ENCODE results near the gene PINLYP.

The PINLYP gene

DNA sequence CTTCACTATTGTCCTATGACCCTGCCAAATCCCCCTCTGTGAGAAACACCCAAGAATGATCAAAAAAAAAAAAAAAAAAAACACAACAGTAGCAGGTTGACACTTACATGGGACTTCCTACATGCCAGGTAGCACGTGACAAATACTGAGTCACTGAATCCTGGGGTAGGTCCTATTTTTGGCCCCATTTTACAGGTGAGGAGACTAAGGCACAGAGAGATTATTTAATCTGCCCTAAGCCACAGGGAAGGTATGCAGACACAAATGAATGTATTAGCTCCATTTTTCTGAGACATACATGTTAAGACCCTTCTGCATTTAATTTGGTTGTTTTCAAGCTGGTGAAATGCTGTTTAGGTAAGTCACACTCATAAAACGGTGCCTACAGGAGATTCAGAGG lies 26.9 kb upstream of the PINLYP start:
- no peak for DNase-seq (ENCODE audit: low read depth in 2 of 2)

DNA sequence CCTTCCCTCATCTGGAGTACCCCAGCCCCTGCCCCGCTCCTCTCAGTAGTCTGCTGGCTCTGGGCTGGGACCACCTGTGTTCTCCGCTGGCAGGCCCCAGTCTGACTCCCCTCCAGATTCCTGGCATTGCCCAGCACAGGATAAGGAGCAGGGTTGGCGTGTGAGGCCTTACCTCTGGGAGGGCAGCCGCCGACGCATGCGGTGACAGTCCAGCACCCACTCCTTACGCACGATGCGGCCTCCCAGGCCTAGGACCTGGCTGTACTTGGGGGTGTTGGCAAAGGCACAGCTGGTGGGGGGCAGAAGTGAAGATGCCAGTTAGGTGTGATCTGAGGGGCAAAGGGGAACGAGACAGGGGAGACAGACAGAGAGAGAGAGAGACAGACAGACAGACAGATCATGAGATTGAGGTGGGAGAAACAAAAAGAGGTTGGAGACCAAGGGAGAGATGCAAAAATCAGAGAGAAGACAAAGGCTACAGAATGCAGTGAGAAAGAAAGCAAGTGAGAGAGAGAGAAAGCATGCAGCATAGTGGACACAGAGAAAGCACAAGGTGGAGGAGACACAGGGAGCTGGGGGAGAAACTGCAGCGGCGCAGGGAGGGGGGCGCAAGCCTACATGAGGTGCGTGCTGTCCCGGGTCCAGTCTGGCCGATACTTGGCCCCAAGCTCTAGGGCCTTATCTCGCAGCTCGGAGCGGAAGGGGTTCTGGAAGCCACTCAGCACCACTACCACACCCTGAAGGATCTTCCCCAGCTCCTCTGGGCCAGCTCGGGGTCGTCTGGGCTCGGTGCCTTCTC lies 24.0 kb upstream of the PINLYP start:
- DNase-seq (ENCODE audit: low read depth in 2 of 2), result no peak

DNA sequence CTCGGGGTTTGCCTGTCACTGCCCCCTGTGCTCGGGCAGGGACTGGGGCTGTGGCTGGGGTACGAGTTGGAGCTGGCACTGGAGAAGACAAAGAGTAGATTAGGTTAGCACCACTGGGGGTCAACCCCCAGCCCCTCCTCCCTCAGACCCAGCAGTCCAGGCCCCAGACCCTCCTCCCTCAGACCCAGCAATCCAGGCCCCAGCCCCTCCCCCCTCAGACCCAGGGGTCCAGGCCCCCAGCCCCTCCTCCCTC lies 23.5 kb upstream of the PINLYP start:
- DNase-seq (ENCODE audit: low read depth in 2 of 2), result no peak

DNA sequence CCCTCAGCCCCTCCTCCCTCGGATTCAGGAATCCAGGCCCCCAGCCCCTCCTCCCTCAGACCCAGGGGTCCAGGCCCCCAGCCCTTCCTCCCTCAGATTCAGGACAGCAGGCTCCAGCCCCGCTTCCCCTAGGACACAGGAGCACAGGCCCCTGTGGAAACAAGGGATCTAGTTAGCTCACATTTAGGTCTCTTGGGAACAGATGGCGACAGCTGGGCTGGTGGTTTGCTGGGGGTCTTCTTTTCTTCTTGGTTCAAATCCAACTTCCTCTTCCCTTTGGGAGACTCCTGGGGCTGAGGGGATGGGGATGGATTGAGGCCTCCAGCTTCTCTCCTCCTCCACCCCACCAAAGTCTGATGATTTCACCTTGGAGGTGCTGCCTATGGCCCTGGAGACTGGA lies 23.0 kb upstream of the PINLYP start:
- DNase-seq (ENCODE audit: low read depth in 2 of 2), result no peak

DNA sequence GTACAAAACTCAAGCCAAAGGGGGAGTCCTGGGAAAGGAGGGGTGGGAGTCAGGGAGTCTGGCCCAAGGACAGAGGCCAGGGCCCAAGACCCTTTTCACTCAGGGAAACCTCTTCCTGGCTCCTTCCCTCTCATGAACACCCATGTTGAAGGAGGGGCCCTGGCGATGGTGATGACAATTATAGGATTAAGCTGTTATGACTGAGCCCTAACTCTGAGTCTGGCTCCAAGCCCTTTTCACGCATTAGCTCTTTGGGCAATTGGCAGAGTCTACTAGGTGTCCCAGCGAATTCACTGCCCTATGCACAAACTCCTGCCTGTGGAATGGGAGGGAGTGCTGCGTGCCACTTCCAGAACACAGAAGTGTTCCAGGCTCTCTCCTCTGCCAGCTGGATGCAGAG lies 21.9 kb upstream of the PINLYP start:
- DNase-seq (ENCODE audit: low read depth in 2 of 2), result no peak

DNA sequence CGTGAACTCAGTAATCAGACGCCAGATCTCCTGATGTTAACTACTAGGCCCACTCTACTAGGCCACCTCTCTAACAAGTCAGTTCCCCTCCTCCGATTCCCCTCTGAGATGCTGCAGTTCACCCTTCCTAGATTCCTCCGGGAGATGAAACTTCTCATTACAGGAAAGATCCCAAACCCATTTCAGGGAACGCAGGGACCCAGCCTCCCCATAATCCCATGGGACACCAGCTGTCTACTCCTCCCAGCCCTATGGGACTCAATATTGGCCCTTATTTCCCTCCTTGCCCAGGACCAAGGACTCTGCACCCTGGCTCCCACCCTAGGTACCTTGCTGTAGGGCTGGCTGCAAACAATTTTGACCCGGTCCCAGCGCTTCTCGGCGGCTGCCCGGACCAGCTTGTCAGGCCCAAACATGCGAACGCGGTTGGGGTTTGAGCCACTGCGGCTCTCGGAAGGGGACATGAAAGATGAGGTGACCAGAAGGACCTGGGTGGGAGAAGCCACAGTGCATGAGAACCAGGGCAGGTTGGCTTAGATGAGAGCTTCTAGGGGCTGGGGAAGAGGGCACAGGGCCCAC lies 21.2 kb upstream of the PINLYP start:
- DNase-seq (ENCODE audit: low read depth in 2 of 2), result no peak

DNA sequence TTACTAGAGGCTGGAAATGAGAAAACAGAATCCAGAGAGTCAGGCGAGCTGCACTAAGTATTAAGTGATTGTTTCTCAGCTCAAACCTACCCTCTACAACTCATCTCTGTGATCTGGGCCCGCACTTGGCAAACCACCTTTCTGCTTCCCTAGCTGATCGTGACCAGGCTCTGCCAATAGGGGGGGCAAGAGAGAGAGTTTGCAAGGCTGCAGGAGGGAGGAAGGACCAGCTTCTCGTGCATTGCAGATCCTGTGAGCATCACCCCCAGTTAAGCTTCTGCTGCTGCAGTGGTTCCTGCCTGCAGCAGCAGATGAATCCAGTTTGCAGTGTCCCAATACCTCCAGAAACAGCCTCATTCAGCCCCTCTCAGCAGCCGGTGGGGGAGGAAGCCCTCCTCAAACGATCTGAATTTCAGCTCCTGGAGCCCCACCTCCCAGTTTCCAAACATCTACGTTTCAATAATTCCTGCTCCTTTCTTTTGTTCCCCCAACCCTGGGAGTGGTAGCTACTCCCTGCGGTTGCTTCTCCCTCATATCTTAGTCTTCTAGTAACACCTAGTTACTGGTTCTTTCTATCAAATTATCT lies 20.3 kb upstream of the PINLYP start:
- peak; percentile 61 to 73 for DNase-seq (ENCODE audit: low read depth in 2 of 2)

DNA sequence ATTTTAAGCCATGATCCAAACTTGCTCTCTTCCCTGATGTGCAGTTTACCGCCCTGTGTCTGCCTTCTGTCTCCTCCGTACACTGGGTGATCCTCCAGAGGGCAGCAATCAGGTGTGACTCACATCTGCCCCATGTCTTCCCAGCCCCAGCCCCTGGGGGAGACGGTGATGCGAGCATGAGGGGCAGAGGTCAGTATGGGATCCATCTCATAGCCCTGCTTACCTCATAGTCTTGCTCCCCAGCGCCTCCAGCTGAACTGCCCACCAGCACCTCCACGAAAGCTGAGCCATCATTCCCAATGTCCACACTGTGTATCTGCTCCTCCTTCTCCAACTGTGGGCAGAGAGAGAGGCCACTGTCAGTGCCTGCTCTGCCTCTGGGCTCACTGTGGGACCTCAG lies 14.9 kb upstream of the PINLYP start:
- no peak for DNase-seq (ENCODE audit: low read depth in 2 of 2)

DNA sequence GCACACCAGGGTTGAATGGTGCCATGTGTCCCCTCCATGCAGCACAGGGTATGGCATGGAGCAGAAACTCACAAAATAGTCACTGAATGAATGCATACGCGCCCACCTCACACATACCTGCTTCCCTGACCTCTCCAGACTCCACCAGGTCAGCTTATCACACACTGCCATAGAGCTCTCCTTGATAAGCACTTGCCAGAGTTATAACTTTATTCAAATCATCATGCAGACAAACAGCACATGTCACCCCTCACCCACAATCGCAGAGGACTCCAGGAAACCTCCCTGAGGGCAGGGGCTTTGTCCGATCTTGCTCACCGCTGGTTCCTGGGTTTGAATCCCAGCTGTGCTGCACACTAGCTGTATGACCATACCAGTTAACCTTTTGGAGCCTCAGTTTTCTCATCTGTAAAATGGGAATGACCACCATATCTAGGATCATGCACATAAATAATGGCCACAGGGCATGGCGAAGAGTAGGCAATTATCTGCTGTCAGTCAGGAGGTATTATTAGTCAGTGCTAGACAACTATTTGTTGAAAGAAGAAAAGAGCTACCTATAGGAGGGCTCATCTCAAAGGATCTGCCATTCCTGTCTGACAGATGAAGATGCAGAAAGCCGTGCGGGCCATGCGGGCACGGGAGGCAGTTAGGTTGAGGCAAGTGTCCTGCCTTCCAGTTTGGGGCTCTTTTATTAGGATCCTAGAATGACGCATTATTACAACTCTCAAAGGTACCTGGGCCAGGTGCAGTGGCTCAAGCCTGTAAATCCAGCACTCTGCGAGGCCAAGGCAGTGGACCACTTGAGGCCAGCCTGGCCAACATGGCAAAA lies 14.2 kb upstream of the PINLYP start:
- DNase-seq (ENCODE audit: low read depth in 2 of 2), result no peak

DNA sequence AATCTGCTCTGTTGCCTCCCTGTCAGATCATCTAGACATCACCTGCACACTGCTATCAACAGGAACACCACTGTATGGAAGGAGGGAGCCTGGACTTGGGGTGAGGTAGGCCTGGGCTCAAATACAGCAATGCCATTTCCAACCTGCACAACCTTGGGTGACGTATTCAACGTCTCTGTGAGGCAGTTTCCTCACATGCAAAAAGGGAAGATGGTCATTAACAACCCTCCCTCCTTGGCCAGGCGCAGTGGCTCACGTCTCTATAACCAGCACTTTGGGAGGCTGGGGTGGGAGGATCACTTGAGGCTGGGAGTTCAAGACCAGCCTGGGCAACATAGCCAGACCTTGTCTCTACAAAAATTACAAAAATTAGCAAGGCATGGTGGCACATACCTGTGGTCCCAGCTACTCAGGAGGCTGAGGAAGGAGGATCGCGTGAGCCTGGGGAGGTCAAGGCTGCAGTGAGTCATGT lies 13.3 kb upstream of the PINLYP start:
- DNase-seq (ENCODE audit: low read depth in 2 of 2), result no peak

DNA sequence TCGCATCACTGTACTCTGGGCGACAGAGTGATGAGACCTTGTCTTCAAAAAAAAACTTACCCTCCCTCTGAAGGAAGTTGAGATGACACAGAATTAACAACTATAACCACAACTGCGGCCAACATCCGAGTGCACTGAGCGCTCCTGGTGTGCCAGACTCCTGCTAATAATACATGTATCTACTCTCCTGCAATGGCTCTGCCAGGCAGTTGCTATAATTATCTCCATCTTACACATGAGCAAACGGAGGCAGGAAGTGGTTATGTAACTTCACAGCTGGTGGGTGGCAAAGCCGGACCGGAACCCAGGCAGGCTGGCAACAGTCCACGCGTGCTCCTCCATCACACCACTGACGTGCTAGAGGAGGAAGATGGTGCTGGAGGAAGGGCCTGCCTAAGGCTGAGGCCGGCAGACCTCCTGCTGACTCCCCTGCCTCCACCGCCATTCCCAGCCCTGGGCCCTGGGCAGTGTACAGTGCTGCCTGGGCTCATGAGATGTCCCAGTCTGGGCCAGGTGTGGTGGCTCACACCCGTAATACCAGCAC lies 12.8 kb upstream of the PINLYP start:
- peak; percentile 44 to 46 for DNase-seq (ENCODE audit: low read depth in 2 of 2)

DNA sequence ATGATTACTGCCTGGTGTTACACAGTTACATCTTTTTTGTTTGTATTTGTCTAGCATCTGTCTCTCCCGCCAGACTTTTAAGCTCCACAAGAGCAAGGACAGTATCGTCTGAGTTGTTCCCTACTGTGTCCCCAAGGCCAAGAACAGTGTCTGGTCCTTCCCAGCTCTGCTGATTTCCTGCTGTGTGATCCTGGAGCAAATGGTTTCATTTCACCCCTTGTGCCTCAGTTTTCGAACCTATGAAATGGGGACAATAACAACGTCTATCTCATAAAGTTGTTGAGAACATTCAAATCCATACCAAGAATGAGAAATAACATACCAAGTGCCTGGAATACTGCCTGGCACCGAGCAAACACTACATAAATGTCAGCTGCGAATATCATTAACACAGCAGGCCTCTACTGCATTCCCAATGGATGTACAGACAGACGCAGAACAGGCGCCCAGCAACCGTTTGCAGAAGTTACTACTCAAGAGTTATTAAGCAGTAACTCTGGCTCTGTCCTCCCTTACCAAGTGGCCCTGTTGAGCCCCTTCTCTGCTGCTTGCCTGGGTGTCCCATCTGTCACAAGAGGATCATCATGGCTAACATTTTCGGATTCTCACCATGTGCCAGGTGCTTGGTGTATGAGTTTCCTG lies 11.7 kb upstream of the PINLYP start:
- no peak for DNase-seq (ENCODE audit: low read depth in 2 of 2)

DNA sequence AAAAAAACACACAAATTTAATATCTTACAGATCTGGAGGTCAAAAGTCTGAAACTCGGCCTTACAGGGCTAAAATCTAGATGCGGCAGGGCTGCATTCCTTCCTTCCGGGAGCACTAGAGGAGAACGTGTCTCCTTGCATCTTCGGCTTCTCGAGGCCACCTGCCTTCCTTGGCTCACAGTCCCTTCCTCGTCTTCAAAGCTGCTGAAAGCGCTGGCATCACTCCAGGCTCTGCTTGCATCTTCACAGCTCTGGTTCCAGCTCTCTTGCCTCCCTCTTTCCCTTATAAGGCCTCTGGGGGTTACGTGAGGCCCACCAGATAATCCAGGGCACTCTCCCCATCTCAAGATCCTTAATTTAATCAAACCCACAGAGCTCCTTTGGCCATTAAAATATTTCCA lies 10.8 kb upstream of the PINLYP start:
- DNase-seq (ENCODE audit: low read depth in 2 of 2), result no peak

DNA sequence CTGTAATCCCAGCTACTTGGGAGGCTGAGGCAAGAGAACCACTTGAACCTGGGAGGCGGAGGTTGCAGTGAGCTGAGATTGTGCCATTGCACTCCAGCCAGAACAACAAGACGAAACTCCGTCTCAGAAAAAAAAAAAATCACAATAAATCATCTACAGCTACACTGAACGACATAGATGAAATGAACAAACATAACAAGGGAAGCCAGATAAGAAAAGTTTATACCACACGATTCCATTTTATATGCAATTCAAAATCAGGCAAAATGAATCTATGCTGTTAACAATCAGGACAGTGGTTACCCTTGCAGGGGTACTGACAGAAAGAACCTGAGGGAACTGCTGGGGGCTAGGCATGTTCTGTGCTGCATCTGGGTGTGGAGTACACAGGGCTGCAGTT lies 5.9 kb upstream of the PINLYP start:
- no peak for DNase-seq (ENCODE audit: low read depth in 2 of 2)

DNA sequence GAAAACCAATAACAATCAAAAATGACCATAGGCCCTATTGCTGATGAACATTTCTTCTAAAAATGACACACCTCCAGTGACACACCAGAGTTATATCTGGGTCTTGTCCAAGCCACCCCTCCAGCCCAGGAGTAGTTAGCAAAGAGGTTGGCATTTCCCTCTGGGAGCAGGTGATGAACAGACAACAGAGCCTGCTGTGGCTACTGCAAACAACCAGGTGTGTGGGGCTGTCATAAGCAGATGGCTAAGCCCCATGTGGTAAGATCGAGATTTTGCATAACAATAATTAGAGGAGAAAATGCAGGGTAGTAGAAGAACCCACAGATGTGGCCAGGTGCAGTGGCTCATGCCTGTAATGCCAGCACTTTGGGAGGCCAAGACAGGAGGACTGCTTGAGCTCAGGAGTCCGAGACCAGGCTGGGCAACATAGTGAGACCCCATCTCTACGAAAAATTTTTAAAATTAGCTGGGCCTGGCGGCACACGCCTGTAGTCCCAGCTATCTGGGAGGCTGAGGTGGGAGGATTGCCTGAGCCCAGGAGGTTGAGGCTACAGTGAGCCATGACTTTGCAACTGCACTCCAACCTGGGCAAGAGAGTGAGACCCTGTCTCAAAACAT lies 5.3 kb upstream of the PINLYP start:
- no peak for DNase-seq (ENCODE audit: low read depth in 2 of 2)

DNA sequence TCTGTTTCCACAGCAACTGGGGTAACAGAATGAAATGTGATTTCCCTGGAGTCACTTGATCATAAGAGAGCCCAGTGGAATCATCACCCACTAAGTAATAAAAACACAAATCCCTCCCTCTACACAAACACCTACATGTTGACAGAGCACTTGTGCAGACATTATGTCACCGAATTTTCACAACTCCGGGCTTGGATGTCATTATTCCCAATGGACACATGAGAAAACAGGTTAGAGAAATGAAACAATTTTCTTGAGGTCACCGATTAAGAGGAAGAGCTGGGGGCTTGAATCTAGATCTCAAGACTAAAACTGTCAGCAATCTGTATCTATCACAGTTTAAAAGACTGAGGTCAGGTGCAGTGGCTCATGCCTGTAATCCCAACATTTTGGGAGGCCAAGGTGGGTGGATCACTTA lies 3.4 kb upstream of the PINLYP start:
- no peak for DNase-seq (ENCODE audit: low read depth in 2 of 2)

DNA sequence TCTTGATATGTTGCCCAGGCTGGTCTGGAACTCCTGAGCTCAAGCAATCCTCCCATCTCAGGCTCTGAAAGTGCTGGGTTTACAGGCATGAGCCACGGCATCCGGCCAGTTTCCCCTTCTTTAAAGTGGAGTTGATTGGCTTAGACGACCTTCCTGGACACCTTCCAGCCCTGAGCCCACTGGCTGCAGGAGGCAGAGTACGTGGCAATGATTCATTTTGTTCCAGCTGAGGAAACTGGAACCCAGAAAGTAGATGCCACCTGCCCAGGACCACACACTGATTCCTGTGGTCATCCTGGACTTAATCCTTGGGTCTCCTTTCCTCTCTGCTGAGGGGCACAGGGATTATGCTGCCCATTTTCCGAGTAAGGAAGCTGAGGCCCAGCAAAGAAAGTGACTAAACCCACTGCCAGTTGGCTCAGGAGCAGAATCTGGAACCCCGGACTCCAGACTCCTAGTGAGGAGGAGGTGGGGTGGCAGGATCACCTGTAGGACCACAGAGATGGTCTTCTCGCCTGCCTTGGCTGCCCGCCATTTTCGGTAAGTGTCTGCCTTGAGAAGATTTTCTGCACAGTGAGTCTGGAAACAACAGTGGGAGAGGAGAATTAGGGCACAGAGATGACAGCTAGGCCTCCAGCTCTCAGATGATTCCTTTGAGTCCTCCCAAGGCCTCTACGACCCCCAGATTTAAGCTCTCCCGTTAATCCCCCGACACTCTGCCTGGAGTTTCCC lies 1.0 kb upstream of the PINLYP start:
- no peak for DNase-seq (ENCODE audit: low read depth in 2 of 2)

DNA sequence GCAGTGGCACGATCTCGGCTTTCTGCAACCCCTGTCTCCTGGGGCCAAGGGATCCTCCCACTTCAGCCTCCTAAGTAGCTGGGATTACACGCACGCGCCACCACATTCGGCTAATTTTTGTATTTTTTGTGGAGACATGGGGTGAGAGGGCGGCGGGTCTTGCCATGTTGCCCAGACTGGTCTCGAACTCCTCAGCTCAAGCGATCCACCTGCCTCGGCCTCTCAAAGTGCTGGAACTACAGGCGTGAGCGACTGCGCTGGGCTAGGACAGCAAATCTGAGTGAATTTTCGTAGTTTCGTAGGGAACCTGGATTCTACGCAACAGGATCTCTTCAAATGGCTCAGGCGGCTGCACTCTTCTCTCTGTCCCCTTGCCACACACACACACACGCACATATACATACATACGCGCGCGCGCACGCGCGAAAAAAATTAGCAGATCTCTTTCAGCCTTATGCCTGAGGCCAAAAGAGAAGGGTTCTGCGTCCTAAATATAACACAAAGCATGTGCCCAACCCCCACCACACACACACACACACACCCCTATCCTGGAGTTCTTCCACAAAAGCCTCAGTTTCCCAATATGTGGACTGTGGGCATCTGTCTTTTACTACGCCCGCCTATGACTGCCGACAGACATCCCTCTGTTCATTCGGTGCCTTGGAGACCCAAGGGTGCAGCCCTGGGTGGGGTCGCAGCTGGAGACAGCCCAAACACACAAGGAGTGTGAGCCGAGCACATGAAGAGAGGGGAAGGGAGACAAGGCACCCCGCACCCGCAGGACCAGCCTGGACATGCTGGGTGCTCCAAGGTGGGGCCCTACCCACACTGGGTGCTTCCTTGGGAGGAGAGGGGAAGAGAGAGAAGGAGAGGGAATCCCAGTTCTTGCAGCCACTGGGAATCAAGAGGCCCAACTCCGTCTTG lies 616 bp downstream of the PINLYP start:
- no peak for DNase-seq (ENCODE audit: low read depth in 2 of 2)

DNA sequence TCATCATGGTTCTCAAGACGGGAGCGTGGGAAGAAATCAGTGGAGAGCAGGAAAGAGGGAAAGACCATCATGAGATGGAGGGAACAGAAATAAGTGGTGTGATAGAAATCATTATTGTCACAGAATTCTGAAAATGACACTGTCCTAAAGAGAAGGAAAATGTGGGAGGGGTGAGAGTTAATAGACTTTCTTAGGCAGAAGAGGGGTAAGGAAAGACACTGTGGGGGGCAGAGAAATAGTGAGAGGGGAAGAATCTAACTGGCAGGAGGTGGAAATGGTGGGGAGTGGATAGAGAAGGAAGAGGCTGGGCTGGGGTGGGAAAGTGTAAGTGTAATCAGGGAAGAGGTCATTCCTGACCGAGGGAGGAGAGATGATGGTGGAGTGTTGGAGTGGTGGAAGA lies 3.2 kb downstream of the PINLYP start:
- DNase-seq (ENCODE audit: low read depth in 2 of 2), result no peak

DNA sequence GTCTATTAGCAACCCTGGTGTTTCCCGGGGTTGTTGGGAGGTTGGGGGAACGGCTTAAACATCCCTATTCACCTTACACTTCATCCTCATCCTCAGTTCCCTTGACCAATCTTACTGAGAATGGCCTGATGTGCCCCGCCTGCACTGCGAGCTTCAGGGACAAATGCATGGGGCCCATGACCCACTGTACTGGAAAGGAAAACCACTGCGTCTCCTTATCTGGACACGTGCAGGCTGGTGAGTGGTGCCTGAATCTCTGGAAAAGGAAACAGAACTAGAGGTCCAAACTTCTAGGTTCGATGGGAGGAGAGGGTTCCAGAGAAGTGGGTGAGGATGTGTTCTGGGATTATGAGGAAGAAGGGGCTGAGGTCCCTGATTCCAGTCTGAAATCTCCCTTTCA lies 5.9 kb downstream of the PINLYP start:
- no peak for DNase-seq (ENCODE audit: low read depth in 2 of 2)

All from stimulated activated CD8-positive, alpha-beta memory T cell treated with anti-CD3 and anti-CD28 coated beads, Interleukin-2, amount 100 ng/mL, for 48 hours (primary cell).